Measurements from ENCODE around the gene TP53BP1.

DNA sequence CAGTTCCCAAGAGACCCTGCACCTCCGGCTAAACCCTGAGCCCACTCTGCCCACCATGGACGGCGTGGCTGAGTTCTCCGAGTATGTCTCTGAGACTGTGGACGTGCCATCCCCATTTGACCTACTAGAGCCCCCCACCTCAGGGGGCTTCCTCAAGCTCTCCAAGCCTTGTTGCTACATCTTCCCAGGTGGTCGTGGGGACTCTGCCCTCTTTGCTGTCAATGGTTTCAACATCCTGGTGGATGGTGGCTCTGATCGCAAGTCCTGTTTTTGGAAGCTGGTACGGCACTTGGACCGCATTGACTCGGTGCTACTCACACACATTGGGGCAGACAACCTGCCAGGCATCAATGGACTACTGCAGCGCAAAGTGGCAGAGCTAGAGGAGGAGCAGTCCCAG, 28.5 kb upstream of the TP53BP1 start:
- TF ChIP-seq POLR2A (IDR thresholded peaks at IDR 0.05) = no peak
- TF ChIP-seq CTCF (IDR thresholded peaks at IDR 0.05) = no peak
- TF ChIP-seq EP300 (IDR thresholded peaks at IDR 0.05) = no peak
- TF ChIP-seq POLR2AphosphoS5 (IDR thresholded peaks at IDR 0.05) = no peak
